Pulmonary artery endothelial cell (primary cell): Measurements from ENCODE around the gene ISYNA1. TPM values are rescaled to one million over a fixed set of nuclear protein-coding genes. Genes with fewer than 3 reads are reported as not detected.

Source experiments
- DNase-seq: peaks from one replicate; pipeline ENCODE4 v3.0.0-alpha.2; 2011; ENCODE audit warnings: low read depth, low spot score
- total RNA-seq: library from RNA; depleted of rRNA; stranded (reverse); fragments of >200 nt; gene quantifications from 2 replicates; pipeline ENCODE4 v1.2.3, GENCODE V29; 2014

The ISYNA1 gene
- total RNA-seq, 1 donor from 2014 or later: 46.0 TPM

DNA sequence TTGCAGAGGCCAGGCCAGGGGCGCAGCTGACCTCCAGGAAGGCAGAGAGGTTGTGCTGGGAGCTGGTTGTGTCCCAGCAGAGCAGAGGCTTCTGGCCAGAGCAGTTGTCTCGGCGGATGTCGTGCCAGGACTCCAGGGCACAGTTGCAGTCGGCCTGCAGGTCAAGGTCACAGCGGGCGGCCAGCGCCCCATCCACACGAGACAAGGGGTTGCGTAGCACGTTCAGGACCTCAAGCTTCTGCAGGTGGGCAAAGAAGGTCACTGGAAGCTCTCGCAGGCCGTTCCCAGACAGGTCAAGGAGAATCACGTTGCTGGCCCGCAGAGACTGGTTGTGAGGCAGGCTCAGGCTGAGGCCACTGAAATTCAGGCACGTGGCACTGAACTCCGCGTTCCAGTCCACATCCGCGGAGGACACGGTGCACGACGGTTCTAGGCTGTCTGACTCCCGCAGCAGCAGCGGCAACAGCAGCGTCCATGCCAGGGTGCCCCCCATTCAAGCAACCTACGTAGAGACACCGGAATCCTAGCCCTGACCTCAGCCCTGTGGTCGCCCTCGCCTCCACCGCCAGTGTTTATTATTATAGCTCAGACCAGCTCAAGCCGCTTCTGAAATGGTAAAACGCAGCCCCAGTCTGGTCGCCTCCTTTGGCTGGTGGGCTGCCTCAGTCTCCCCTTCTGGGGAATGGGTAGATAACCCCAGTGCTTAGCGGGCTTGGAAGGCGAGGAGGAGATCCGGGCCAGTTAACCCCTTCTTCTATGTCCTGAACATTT lies 41.3 kb downstream of the ISYNA1 start:
- DNase-seq: no peak

DNA sequence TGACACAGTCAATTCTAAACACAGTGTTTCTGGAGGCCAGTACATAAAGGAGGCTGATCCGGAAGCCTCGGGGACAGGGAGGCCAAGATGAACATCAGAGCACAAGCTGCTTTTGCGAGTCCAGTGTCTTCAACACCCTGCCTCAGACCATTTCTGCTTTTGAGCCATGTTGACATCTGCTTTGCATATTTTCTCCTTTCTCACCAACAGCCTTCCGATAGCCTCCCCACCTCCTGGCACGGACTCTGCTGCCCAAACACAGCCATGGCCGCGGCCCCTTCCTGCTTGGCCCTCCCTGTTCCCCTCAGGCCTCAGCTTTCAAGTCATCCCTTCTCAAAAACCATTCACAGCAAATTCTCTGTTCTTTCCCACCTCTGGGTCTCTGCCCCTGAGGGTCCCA lies 44.1 kb downstream of the ISYNA1 start:
- DNase-seq: no peak

GRCh38 chr19:18392926-18393325 lies 45.0 kb downstream of the ISYNA1 start:
- no peak for DNase-seq

GRCh38 chr19:18392417-18392816 lies 45.5 kb downstream of the ISYNA1 start:
- DNase-seq: no peak

DNA sequence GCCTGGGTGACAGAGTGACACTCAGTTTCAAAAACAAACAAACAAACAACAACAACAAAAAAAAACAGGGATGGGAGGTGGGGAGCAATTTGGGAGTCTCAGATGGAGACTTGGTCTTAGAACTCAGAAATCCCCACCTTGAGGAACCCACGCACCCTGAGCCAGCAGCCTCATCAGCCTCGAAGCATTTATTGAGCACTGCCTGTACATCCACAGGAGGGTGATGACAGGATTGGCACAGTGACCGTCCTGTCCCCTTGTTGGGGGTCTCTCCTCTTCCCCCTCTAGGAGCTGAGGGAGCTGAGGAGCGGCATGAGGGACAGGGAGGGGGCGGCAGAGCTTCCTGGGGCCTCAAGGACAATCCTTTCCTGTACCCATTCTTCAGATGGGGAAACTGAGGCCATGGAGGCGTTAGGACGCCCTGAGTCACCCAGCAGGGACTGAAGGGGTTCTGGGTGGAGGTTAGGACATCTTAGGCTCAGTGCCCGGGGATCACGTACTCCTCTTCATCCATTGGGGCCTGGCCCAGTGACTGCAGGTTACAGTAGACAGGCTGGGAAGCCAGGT lies 46.3 kb downstream of the ISYNA1 start:
- no peak for DNase-seq

GRCh38 chr19:18390065-18390907 lies 47.6 kb downstream of the ISYNA1 start:
- no peak for DNase-seq

- DNase-seq: no peak
Observed at GRCh38 chr19:18389726-18390064, 48.2 kb downstream of the ISYNA1 start.

DNA sequence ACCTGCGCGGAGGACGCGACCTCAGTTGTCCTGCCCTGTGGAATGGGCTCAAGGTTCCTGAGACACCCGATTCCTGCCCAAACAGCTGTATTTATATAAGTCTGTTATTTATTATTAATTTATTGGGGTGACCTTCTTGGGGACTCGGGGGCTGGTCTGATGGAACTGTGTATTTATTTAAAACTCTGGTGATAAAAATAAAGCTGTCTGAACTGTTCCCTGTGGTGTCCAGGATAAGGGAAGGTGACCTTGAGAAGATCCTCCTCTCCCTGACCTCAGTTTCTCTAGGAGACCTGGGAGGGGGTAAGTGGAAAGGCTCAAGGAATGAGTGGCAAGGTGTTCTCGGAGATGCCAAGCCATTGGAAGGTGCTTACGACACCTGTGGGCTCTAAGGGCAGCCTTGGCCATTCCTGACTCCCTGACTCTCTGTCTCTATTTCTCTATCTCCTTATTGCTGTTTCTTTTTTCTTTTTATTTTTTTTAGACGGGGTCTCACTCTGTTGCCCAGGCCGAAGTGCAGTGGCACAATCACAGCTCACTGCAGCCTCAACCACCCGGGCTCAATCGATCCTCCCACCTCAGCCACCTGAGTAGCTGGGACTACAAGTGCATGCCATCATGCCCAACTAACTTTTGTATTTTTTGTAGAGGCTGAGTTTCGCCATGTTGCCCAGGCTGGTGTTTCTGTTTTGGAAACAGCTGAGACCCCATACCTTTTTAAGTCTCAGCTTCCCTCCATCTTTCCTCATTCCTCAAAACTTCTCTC lies 48.8 kb downstream of the ISYNA1 start:
- DNase-seq: no peak

- DNase-seq: no peak
Observed at GRCh38 chr19:18388100-18388959, 49.6 kb downstream of the ISYNA1 start.

GRCh38 chr19:18386543-18387271 lies 51.2 kb downstream of the ISYNA1 start:
- no peak for DNase-seq

- DNase-seq: peak; percentile 94
Observed at GRCh38 chr19:18385675-18386542, 52.0 kb downstream of the ISYNA1 start, which contains the start of gene GDF15. GDF15 (plus strand) TSS chr19:18386158; CDS start chr19:18386190, 32 bp downstream.

- DNase-seq: no peak
Observed at GRCh38 chr19:18385359-18385674, 52.6 kb downstream of the ISYNA1 start.

DNA sequence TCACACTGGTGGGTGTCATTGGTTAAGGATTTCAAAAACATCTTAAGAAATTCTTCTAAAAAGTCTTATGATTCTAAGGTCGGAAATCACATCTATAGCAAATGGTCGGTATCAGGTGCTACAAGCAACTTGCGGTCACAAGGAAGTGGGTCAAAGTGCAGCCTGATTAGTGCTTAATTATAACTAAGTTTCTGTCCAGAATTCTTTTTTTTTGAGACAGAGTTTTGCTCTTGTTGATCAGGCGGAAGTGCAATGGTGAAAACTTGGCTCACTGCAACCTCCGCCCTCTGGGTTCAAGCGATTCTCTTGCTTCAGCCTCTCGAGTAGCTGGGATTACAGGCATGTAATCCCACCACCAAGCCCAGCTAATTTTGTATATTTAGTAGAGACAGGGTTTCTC lies 53.2 kb downstream of the ISYNA1 start:
- DNase-seq: no peak

Other genes with a start within 250 kb of the ISYNA1 start
- 10.3 and 13.0 TPM in 2 replicates for gene MPV17L2, start 244.9 kb downstream of the ISYNA1 start, total RNA-seq
- 0.99 TPM in 2 replicates for gene RAB3A, start 234.1 kb downstream of the ISYNA1 start, total RNA-seq
- 0.04 and 0.20 TPM in 2 replicates for gene PDE4C, start 211.7 kb downstream of the ISYNA1 start, total RNA-seq
- gene IQCN, start 163.7 kb downstream of the ISYNA1 start, total RNA-seq: 0.07 TPM in 1 of 2 replicates, not detected in the other
- gene JUND, start 156.5 kb downstream of the ISYNA1 start, total RNA-seq: 124 and 131 TPM in 2 replicates
- gene LSM4, start 115.1 kb downstream of the ISYNA1 start, total RNA-seq: 139 and 172 TPM in 2 replicates
- gene PGPEP1, start 97.5 kb downstream of the ISYNA1 start, total RNA-seq: 23.9 and 25.7 TPM in 2 replicates
- gene GDF15, start 52.0 kb downstream of the ISYNA1 start, total RNA-seq: 95.0 and 102 TPM in 2 replicates
- not detected in 2 replicates for gene LRRC25, start 40.5 kb downstream of the ISYNA1 start, total RNA-seq
- gene SSBP4, start 18.7 kb downstream of the ISYNA1 start, total RNA-seq: 75.4 and 84.3 TPM in 2 replicates
- gene ELL, start 83.9 kb upstream of the ISYNA1 start, total RNA-seq: 13.4 and 15.3 TPM in 2 replicates
- gene FKBP8, start 105.4 kb upstream of the ISYNA1 start, total RNA-seq: 130 and 186 TPM in 2 replicates
- gene KXD1, start 119.7 kb upstream of the ISYNA1 start, total RNA-seq: 75.2 and 84.4 TPM in 2 replicates
- gene UBA52, start 133.7 kb upstream of the ISYNA1 start, total RNA-seq: 882 and 970 TPM in 2 replicates
- 54.5 and 56.5 TPM in 2 replicates for gene REX1BD, start 150.7 kb upstream of the ISYNA1 start, total RNA-seq
- not detected in 2 replicates for gene CRLF1, start 168.7 kb upstream of the ISYNA1 start, total RNA-seq
- gene TMEM59L, start 174.7 kb upstream of the ISYNA1 start, total RNA-seq: 0.14 and 0.40 TPM in 2 replicates
- gene KLHL26, start 198.9 kb upstream of the ISYNA1 start, total RNA-seq: 4.7 and 6.2 TPM in 2 replicates
- gene CRTC1, start 245.5 kb upstream of the ISYNA1 start, total RNA-seq: 0.79 and 1.1 TPM in 2 replicates